Measurements from ENCODE around the gene GDPGP1. TPM values are rescaled to one million over a fixed set of nuclear protein-coding genes. Genes with fewer than 3 reads are reported as not detected.
"Not testable (repeated sequence)": the region's sequence is repeated elsewhere in the genome, so short reads cannot be mapped to it uniquely, and the experiment has no call there.

The GDPGP1 gene
- total and polyA plus RNA-seq, 2 experiments from 2014 or later: 0.61 to 3.8 TPM

- H2AFZ ChIP-seq: 0 out of 2 replicates have a peak overlapping the region, but pooled peaks have one; percentile 18
- no peak for TF ChIP-seq POLR2AphosphoS5 (IDR thresholded peaks at IDR 0.05; ENCODE audit: low read depth)
- TF ChIP-seq REST (IDR thresholded peaks at IDR 0.05; ENCODE audit: unreplicated experiment): no peak
- no peak for TF ChIP-seq JUNB (IDR thresholded peaks at IDR 0.05; ENCODE audit: unreplicated experiment)
- TF ChIP-seq EZH2 (IDR thresholded peaks at IDR 0.05; ENCODE audit: low read depth, unreplicated experiment): no peak
- TF ChIP-seq CTCF (conservative IDR thresholded peaks at IDR 0.05; ENCODE audit: low read depth in 2 of 2): no peak
- TF ChIP-seq NANOG (IDR thresholded peaks at IDR 0.05; ENCODE audit: borderline replicate concordance): no peak
- TF ChIP-seq EZH2phosphoT487 (IDR thresholded peaks at IDR 0.05; ENCODE audit: unreplicated experiment): no peak
- no peak for TF ChIP-seq ZNF114 (CRISPR knock-in tag; IDR thresholded peaks at IDR 0.05)
- ATAC-seq (no peak), DNase-seq (ENCODE audit: low spot score) (peak; percentile 60)
- H3K4me1 ChIP-seq (ENCODE audit: insufficient read depth): peaks cover 10% of the 10 kb centered on the region; the same call in 1 of the 2 replicates
- H3K79me2 ChIP-seq (replicated peaks; ENCODE audit: insufficient read depth): no peaks in the 10 kb centered on the region
- no peaks in the 10 kb centered on the region for H3K36me3 Mint-ChIP-seq (ENCODE audit: low read depth)
- H3K27ac ChIP-seq (ENCODE audit: low read depth): no peak overlapping the region
- no peaks in the 10 kb centered on the region for H3K9me2 ChIP-seq (ENCODE audit: insufficient read depth)
- H3K27me3 ChIP-seq (ENCODE audit: insufficient read depth): no peaks in the 10 kb centered on the region
- no peak overlapping the region for H3K4me3 Mint-ChIP-seq
- H3K27ac Mint-ChIP-seq: no peak overlapping the region
- peaks cover 39% of the 10 kb centered on the region for H3K4me1 Mint-ChIP-seq
- H3K36me3 ChIP-seq (ENCODE audit: insufficient read depth): no peaks in the 10 kb centered on the region
- 0 out of 2 replicates have a peak, but pooled peaks cover 2% of the 10 kb centered on the region for H3F3A ChIP-seq (replicated peaks; ENCODE audit: low read depth)
- H3K27me3 Mint-ChIP-seq (ENCODE audit: insufficient read depth, low read depth, poor library complexity): peaks cover 10% of the 10 kb centered on the region
- no peak overlapping the region for H3K4me3 ChIP-seq
- no peaks in the 10 kb centered on the region for H3K9me3 Mint-ChIP-seq
- no peak overlapping the region for H3K4me2 ChIP-seq
- H4K20me1 ChIP-seq (replicated peaks; ENCODE audit: insufficient read depth): no peaks in the 10 kb centered on the region
These were observed 57.8 kb downstream of the GDPGP1 start for GRCh38 chr15:90291679-90292356.

GRCh38 chr15:90293040-90293810, 59.2 kb downstream of the GDPGP1 start:
- H3K36me3 Mint-ChIP-seq (ENCODE audit: low read depth); H3K4me3 ChIP-seq; H3K27me3 Mint-ChIP-seq (ENCODE audit: insufficient read depth, low read depth, poor library complexity); H4K20me1 ChIP-seq (replicated peaks; ENCODE audit: insufficient read depth); H3K4me2 ChIP-seq; H3K36me3 ChIP-seq (ENCODE audit: insufficient read depth); H3F3A ChIP-seq (replicated peaks; ENCODE audit: low read depth); H3K9me2 ChIP-seq (ENCODE audit: insufficient read depth); H3K4me1 ChIP-seq (ENCODE audit: insufficient read depth); H3K27ac ChIP-seq (ENCODE audit: low read depth); H3K79me2 ChIP-seq (replicated peaks; ENCODE audit: insufficient read depth); H3K9me3 Mint-ChIP-seq; H2AFZ ChIP-seq; H3K27me3 ChIP-seq (ENCODE audit: insufficient read depth): not testable (repeated sequence)
- peak; percentile 99 for ATAC-seq
- Mint-ChIP-seq H3K27ac (peak overlapping the region; percentile 19; the same call in 1 of the 2 replicates), H3K4me3 (peak overlapping the region; percentile 26; the same call in 1 of the 3 replicates), H3K4me1 (peaks cover 29% of the 10 kb centered on the region)
- peak; percentile 96 for DNase-seq (ENCODE audit: low spot score)
- TF ChIP-seq POLR2AphosphoS5 (IDR thresholded peaks at IDR 0.05; ENCODE audit: low read depth) (peak; percentile 43; the same call in 1 of the 2 replicates), CREB1 (CRISPR knock-in tag; IDR thresholded peaks at IDR 0.05; ENCODE audit: low read depth) (peak; percentile 71), ZNF114 (CRISPR knock-in tag; IDR thresholded peaks at IDR 0.05) (0 out of 2 replicates have a peak, but pooled peaks have one; percentile 26), CTCF (conservative IDR thresholded peaks at IDR 0.05; ENCODE audit: low read depth in 2 of 2) (peak; percentile 82 to 97)
